Breast epithelium (tissue), 3 donors: ENCODE measurements around the gene RBFOX1.

Source experiments
- POLR2A ChIP-seq: fragments of 450-650 bp; IDR thresholded peaks from one replicate; pipeline ENCODE4 v1.6.1; 2016; ENCODE audit warnings: antibody characterized with exemption, mild to moderate bottlenecking, moderate library complexity
- TF ChIP-seq, protein P1 (sequence below), 3 donors: fragments of 450-650 bp; IDR thresholded peaks; one replicate each; pipeline ENCODE4 v1.5.1; 2016 to 2017; ENCODE audit warnings: antibody characterized with exemption in 3 of 3, mild to moderate bottlenecking in 3 of 3, moderate library complexity in 3 of 3

DNA sequence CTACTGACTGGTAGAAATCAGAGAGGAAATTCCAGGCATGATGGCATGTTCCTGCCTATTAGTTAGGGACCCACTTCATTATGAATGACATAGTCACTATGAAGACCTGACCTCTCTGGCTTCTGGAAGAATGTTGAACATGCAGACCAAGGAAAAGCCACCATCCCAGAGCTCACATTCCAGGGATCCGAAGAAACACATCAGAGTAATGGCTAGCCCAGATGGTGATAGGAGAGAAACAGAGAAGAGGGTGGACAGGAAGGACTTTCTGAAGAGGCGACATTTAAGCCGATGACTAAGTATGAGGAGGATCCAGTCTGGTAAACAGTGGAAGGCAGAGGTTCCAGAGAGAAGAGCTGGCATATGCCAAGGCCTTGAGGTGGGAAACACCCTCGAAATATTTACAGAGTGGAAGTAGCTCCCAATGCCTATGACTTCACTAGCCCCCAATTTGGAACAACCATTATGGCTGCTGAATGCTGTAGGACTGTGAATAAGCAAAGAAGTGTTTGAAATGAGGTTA lies 216.2 kb downstream of the RBFOX1 start:
- no peak for TF ChIP-seq POLR2A
- TF ChIP-seq, protein P1, sequence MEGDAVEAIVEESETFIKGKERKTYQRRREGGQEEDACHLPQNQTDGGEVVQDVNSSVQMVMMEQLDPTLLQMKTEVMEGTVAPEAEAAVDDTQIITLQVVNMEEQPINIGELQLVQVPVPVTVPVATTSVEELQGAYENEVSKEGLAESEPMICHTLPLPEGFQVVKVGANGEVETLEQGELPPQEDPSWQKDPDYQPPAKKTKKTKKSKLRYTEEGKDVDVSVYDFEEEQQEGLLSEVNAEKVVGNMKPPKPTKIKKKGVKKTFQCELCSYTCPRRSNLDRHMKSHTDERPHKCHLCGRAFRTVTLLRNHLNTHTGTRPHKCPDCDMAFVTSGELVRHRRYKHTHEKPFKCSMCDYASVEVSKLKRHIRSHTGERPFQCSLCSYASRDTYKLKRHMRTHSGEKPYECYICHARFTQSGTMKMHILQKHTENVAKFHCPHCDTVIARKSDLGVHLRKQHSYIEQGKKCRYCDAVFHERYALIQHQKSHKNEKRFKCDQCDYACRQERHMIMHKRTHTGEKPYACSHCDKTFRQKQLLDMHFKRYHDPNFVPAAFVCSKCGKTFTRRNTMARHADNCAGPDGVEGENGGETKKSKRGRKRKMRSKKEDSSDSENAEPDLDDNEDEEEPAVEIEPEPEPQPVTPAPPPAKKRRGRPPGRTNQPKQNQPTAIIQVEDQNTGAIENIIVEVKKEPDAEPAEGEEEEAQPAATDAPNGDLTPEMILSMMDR (IDR thresholded peaks at IDR 0.05): no peak
